Esophagus muscularis mucosa (tissue), 4 donors: ENCODE results near the gene GUCY2F.

Experiments
- EP300 ChIP-seq: sonication (generic); formaldehyde crosslinking; IDR thresholded peaks from one replicate; pipeline ENCODE4 v1.6.1; 2017; ENCODE audit warnings: antibody characterized with exemption
- POLR2A ChIP-seq: fragments of 450-650 bp; IDR thresholded peaks from one replicate; pipeline ENCODE4 v1.6.1; 2017; ENCODE audit warnings: antibody characterized with exemption, moderate library complexity, mild to moderate bottlenecking, low read depth
- POLR2AphosphoS5 ChIP-seq, 2 donors: sonication (generic); formaldehyde crosslinking; IDR thresholded peaks; one replicate each; pipeline ENCODE4 v1.6.1; 2017; ENCODE audit warnings: antibody characterized with exemption in 2 of 2
- TF ChIP-seq, protein P1 (sequence below), 3 experiments: fragments of 200-600 bp in 2 of 3; fragments of 450-650 bp in 1 of 3; sonication (generic) in 2 of 3; IDR thresholded peaks; one replicate each; pipeline ENCODE4 v1.5.1; 2017 to 2019; ENCODE audit warnings: antibody characterized with exemption in 3 of 3, mild to moderate bottlenecking in 2 of 3, moderate library complexity in 1 of 3

DNA sequence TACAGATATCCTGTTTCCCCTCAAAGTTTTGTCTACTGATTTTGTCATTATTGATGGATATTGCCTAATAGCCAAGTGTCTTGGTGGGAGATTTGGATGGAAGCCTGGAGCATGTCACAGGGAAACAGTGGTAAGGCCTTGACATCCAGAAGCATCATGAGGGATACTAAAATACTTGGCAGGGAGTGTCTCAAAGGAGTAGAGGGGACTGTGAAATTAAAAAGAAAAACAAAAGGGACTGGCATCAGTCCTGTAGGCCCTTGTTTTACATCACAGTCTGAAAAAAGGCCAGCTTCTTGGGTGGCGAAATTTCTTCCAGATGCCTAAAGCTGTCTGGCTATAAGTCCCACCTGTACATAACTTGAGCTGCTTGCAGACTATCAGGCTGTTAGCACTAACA is 83.8 kb downstream of the GUCY2F start:
- no peak for TF ChIP-seq POLR2A
- TF ChIP-seq, protein P1, sequence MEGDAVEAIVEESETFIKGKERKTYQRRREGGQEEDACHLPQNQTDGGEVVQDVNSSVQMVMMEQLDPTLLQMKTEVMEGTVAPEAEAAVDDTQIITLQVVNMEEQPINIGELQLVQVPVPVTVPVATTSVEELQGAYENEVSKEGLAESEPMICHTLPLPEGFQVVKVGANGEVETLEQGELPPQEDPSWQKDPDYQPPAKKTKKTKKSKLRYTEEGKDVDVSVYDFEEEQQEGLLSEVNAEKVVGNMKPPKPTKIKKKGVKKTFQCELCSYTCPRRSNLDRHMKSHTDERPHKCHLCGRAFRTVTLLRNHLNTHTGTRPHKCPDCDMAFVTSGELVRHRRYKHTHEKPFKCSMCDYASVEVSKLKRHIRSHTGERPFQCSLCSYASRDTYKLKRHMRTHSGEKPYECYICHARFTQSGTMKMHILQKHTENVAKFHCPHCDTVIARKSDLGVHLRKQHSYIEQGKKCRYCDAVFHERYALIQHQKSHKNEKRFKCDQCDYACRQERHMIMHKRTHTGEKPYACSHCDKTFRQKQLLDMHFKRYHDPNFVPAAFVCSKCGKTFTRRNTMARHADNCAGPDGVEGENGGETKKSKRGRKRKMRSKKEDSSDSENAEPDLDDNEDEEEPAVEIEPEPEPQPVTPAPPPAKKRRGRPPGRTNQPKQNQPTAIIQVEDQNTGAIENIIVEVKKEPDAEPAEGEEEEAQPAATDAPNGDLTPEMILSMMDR (IDR thresholded peaks at IDR 0.05): no peak
- TF ChIP-seq POLR2AphosphoS5 (IDR thresholded peaks at IDR 0.05): no peak
- TF ChIP-seq EP300: no peak
